Natural killer cell (primary cell): ENCODE data around the gene ST3GAL2. TPM values are rescaled to one million over a fixed set of nuclear protein-coding genes. Genes with fewer than 3 reads are reported as not detected.
A peak's percentile ranks its signal among the peaks of the same experiment; 100 is the strongest.

Source experiments
- ATAC-seq, 3 donors: fragments of 150-1000 bp in 2 of 3; fragments of 200-7000 bp in 1 of 3; cut with Tn5 transposase; 1 replicate in 1 of 3; 2 replicates in 2 of 3; pipeline ENCODE4 v1.10.0; 2021; ENCODE audit warnings: mild to moderate bottlenecking in 2 of 3, moderate library complexity in 2 of 3
- DNase-seq, 2 donors: peaks; one replicate each; pipeline versions ENCODE4 v3.0.0 to v3.0.0-alpha.2; 2013 to 2021; ENCODE audit warnings: mixed read lengths in 1 of 2
- H3K27ac ChIP-seq: one replicate; pipeline ENCODE4 v1.5.1; 2013; ENCODE audit warnings: mild to moderate bottlenecking, low read length
- H3K27me3 ChIP-seq: one replicate; pipeline ENCODE4 v1.6.1; 2013; ENCODE audit warnings: low read length; ENCODE audit not compliant: control insufficient read depth, insufficient read depth
- H3K36me3 ChIP-seq: one replicate; pipeline ENCODE4 v1.6.1; 2013; ENCODE audit warnings: low read length; ENCODE audit not compliant: control insufficient read depth, insufficient read depth
- H3K4me1 ChIP-seq: one replicate; pipeline ENCODE4 v1.6.1; 2013; ENCODE audit warnings: low read length; ENCODE audit not compliant: control insufficient read depth, insufficient read depth
- H3K4me3 ChIP-seq: one replicate; pipeline ENCODE4 v1.5.1; 2013; ENCODE audit warnings: low read length
- H3K9me3 ChIP-seq: one replicate; pipeline ENCODE4 v1.6.1; 2013; ENCODE audit warnings: low read length; ENCODE audit not compliant: control insufficient read depth, insufficient read depth
- H3K27ac Mint-ChIP-seq, 2 donors: one replicate each; pipeline ENCODE4 v1.8.0; 2022; ENCODE audit warnings: mild to moderate bottlenecking in 2 of 2, mixed read lengths in 2 of 2, moderate library complexity in 1 of 2
- H3K27me3 Mint-ChIP-seq, 2 donors: one replicate each; pipeline ENCODE4 v1.8.0; 2022; ENCODE audit warnings: low read depth in 2 of 2, mixed read lengths in 2 of 2
- H3K36me3 Mint-ChIP-seq: one replicate; pipeline ENCODE4 v1.8.0; 2022; ENCODE audit warnings: mixed read lengths
- H3K4me1 Mint-ChIP-seq, 2 donors: one replicate each; pipeline ENCODE4 v1.8.0; 2022; ENCODE audit warnings: mixed read lengths in 2 of 2
- H3K4me3 Mint-ChIP-seq: one replicate; pipeline ENCODE4 v1.8.0; 2022; ENCODE audit warnings: mild to moderate bottlenecking, moderate library complexity, mixed read lengths
- H3K9me3 Mint-ChIP-seq, 2 donors: one replicate each; pipeline ENCODE4 v1.8.0; 2022; ENCODE audit warnings: mixed read lengths in 2 of 2
- CTCF ChIP-seq: fragments of 200-600 bp; IDR thresholded peaks from one replicate; pipeline ENCODE4 v1.8.0; 2022; ENCODE audit warnings: antibody characterized with exemption
- WGBS: methylation state at CpG from one replicate; pipeline ENCODE4 v1.1.7; 2013; ENCODE audit warnings: missing lambda C conversion rate; ENCODE audit not compliant: insufficient coverage; 5-methylcytosine and 5-hydroxymethylcytosine counted together
- intact Hi-C: fragments of 100-400 bp; cut with micrococcal nuclease; formaldehyde crosslinking; loops from one replicate; pipeline ENCODE4 v1.14.2; 2022
- total RNA-seq, 4 donors: library from RNA; stranded (reverse); fragments of 120-200 nt in 1 of 4; gene quantifications; one replicate each; pipeline versions ENCODE4 v1.2.3 to v1.2.4, GENCODE V29; 2013 to 2022

ST3GAL2 gene
- total RNA-seq, 3 donors from 2014 or later (not counting 1 experiment from before 2014, with no cell fraction given) = 25.9 to 39.1 (median 36.9) TPM

- Histone ChIP-seq H3K27me3 (no peaks in the 10 kb centered on the region), H3K9me3 (no peaks in the 10 kb centered on the region), H3K4me1 (peaks cover 72% of the 10 kb centered on the region), H3K36me3 (no peaks in the 10 kb centered on the region), H3K27ac (no peak overlapping the region), H3K4me3 (no peak overlapping the region)
- H3K4me1 Mint-ChIP-seq = peaks cover 50 to 66% of the 10 kb centered on the region in 2 donors
- H3K27me3 Mint-ChIP-seq = no peaks in the 10 kb centered on the region
- no peaks in the 10 kb centered on the region for H3K9me3 Mint-ChIP-seq
- TF ChIP-seq CTCF = no peak
- DNase-seq (no peak), ATAC-seq (no peak)
- no peak overlapping the region for H3K4me3 Mint-ChIP-seq
- intact Hi-C loops = no loop called here
- H3K27ac Mint-ChIP-seq = no peak overlapping the region
- 75% methylated on average over 5 of the region's 5 CpGs for WGBS
- no peaks in the 10 kb centered on the region for H3K36me3 Mint-ChIP-seq
Measured at GRCh38 chr16:70433458-70434103, 5.3 kb downstream of the ST3GAL2 start.

GRCh38 chr16:70432723-70433457, 6.0 kb downstream of the ST3GAL2 start:
- Mint-ChIP-seq H3K4me3 (peak overlapping the region; percentile 1), H3K36me3 (no peaks in the 10 kb centered on the region), H3K27ac (peak overlapping the region in 1 of 2 donors; percentile 19), H3K9me3 (no peaks in the 10 kb centered on the region), H3K27me3 (no peaks in the 10 kb centered on the region), H3K4me1 (peaks cover 51 to 66% of the 10 kb centered on the region in 2 donors)
- no peak for ATAC-seq
- Histone ChIP-seq H3K4me3 (no peak overlapping the region), H3K4me1 (peaks cover 73% of the 10 kb centered on the region), H3K27ac (peak overlapping the region; percentile 42), H3K36me3 (no peaks in the 10 kb centered on the region), H3K27me3 (no peaks in the 10 kb centered on the region), H3K9me3 (no peaks in the 10 kb centered on the region)
- intact Hi-C loops = no loop called here
- 57% methylated on average over 12 of the region's 12 CpGs for WGBS
- TF ChIP-seq CTCF = no peak
- no peak for DNase-seq

- H3K27me3 ChIP-seq = no peaks in the 10 kb centered on the region
- Mint-ChIP-seq H3K9me3 (no peaks in the 10 kb centered on the region), H3K4me1 (peaks cover 51 to 66% of the 10 kb centered on the region in 2 donors), H3K27me3 (no peaks in the 10 kb centered on the region), H3K36me3 (no peaks in the 10 kb centered on the region), H3K4me3 (peak overlapping the region; percentile 1), H3K27ac (peak overlapping the region in 1 of 2 donors; percentile 19)
- no peak for TF ChIP-seq CTCF
- WGBS = 70% methylated on average over 3 of the region's 3 CpGs
- H3K4me3 ChIP-seq = no peak overlapping the region
- DNase-seq = no peak
- no peaks in the 10 kb centered on the region for H3K36me3 ChIP-seq
- H3K4me1 ChIP-seq = peaks cover 73% of the 10 kb centered on the region
- intact Hi-C loops = no loop called here
- H3K9me3 ChIP-seq = no peaks in the 10 kb centered on the region
- no peak for ATAC-seq
- H3K27ac ChIP-seq = peak overlapping the region; percentile 35
Measured at GRCh38 chr16:70432356-70432722, 6.6 kb downstream of the ST3GAL2 start.
